ENCODE measurements around the gene CCT2. TPM values are rescaled to one million over a fixed set of nuclear protein-coding genes. Genes with fewer than 3 reads are reported as not detected.

The CCT2 gene
- total RNA-seq, 4 donors from 2014 or later = 45.4 to 164 (median 156) TPM

DNA sequence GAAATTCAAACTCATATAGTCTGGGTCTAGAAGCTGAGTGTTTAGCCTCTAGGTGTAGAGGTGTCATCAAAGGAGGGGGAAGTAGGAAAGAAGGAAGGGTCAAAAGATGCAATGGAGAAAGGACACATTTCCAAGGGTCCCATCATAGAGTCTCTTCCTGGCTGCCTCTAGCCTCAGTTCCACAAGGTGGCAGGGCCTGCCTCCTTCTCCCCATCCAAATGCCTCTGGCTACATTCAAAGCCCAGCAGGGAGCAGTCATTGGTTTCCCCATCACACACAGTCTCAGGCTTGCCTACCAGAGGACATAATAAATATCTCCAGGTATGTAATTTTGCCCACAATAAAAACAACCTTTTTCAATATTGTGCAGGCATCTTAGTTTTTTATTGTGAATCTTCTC, 2.1 kb upstream of the CCT2 start:
- Histone ChIP-seq H3K27ac (no peak overlapping the region), H3K36me3 (peaks cover 0 to 20% (median 15%) of the 10 kb centered on the region in 3 donors), H3K9me3 (no peaks in the 10 kb centered on the region), H3K4me3 (no peak overlapping the region), H3K4me1 (peaks cover 8 to 30% (median 8%) of the 10 kb centered on the region in 3 donors), H3K27me3 (no peaks in the 10 kb centered on the region)
- TF ChIP-seq, protein P1, sequence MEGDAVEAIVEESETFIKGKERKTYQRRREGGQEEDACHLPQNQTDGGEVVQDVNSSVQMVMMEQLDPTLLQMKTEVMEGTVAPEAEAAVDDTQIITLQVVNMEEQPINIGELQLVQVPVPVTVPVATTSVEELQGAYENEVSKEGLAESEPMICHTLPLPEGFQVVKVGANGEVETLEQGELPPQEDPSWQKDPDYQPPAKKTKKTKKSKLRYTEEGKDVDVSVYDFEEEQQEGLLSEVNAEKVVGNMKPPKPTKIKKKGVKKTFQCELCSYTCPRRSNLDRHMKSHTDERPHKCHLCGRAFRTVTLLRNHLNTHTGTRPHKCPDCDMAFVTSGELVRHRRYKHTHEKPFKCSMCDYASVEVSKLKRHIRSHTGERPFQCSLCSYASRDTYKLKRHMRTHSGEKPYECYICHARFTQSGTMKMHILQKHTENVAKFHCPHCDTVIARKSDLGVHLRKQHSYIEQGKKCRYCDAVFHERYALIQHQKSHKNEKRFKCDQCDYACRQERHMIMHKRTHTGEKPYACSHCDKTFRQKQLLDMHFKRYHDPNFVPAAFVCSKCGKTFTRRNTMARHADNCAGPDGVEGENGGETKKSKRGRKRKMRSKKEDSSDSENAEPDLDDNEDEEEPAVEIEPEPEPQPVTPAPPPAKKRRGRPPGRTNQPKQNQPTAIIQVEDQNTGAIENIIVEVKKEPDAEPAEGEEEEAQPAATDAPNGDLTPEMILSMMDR (IDR thresholded peaks at IDR 0.05) = no peak
- no peak for TF ChIP-seq POLR2A (IDR thresholded peaks at IDR 0.05)
- no peak for DNase-seq
- intact Hi-C loops (cut with DNase I) = no loop called here

DNA sequence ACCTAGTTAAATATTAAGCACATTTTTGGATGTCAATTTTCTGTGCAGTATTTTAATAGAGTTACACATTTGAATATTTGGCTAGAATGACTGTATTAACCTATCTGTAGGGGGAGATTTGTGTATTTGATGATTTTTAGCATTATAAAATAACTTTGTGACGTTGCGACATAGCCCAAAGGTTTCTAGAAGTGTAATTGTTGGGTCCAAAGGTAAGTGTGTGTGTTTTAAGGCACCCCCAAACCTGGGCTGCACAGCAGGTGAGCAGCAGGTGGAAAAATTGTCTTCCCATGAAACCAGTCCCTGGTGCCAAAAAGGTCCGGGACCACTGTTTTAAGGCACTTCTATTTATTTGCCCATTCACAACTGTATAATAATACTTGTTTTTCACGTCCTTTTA, 3.3 kb downstream of the CCT2 start:
- no peak for DNase-seq
- whole genome bisulfite sequencing, 2 donors = 93 to 94% methylated on average over 4 of the region's 4 CpGs
- Histone ChIP-seq H3K27me3 (no peaks in the 10 kb centered on the region), H3K27ac (no peak overlapping the region), H3K4me1 (peaks cover 8 to 21% (median 8%) of the 10 kb centered on the region in 3 donors), H3K4me3 (no peak overlapping the region), H3K9me3 (no peaks in the 10 kb centered on the region), H3K36me3 (peaks cover 12 to 73% (median 58%) of the 10 kb centered on the region in 3 donors)
- intact Hi-C loops (cut with DNase I) = no loop called here
- TF ChIP-seq POLR2A (IDR thresholded peaks at IDR 0.05) = no peak
- TF ChIP-seq, protein P1 (IDR thresholded peaks at IDR 0.05) = no peak

DNA sequence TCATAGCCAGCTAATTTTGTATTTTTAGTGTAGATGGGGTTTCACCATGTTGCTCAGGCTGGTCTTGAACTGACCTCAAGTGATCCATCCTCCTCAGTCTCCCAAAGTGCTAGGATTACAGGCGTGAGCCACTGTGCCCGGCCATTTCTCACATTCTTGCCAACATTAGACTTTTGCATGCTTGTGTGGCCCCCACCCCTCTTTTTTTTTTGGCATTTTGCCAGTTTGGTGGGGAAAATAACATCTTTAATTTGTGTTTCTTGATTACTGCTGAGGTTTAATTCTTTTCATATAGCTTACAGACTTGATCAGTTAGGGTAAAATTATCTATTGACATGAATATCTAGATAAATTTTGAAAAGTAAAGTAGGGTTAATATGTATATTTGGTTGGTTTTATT, 3.8 kb downstream of the CCT2 start:
- H3K4me1 ChIP-seq = peaks cover 8 to 21% (median 8%) of the 10 kb centered on the region in 3 donors
- peaks cover 12 to 78% (median 63%) of the 10 kb centered on the region in 3 donors for H3K36me3 ChIP-seq
- no peak overlapping the region for H3K27ac ChIP-seq
- no peak overlapping the region for H3K4me3 ChIP-seq
- DNase-seq = no peak
- TF ChIP-seq, protein P1 (IDR thresholded peaks at IDR 0.05) = no peak
- TF ChIP-seq POLR2A (IDR thresholded peaks at IDR 0.05) = no peak
- intact Hi-C loops (cut with DNase I) = no loop called here
- 78 to 96% methylated on average over 2 of the region's 2 CpGs for WGBS, 2 donors
- no peaks in the 10 kb centered on the region for H3K9me3 ChIP-seq
- H3K27me3 ChIP-seq = no peaks in the 10 kb centered on the region

DNA sequence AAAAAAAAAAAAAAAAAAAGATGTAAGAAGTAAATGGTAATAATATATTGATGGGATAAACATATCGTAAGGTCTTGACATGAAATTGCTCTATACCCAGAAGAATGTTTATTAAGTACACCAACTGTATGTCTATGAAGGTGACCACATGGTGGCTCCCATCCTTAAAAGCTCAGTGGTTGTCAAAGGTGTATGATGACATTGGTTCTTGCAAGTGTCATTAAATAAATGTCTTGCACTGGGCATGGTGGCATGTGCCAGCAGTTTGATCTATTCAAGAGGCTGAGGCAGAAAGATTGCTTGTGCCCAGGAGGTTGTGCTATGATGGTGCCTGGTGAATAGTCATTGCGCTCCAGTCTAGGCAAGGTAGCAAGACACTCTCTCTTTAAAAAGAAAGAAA, 10.4 kb downstream of the CCT2 start:
- Histone ChIP-seq H3K27ac (no peak overlapping the region), H3K36me3 (peaks cover 4 to 100% (median 67%) of the 10 kb centered on the region in 3 donors), H3K4me1 (no peaks in the 10 kb centered on the region), H3K9me3 (no peaks in the 10 kb centered on the region), H3K4me3 (no peak overlapping the region), H3K27me3 (no peaks in the 10 kb centered on the region)
- no peak for TF ChIP-seq POLR2A (IDR thresholded peaks at IDR 0.05)
- TF ChIP-seq, protein P1 (IDR thresholded peaks at IDR 0.05) = no peak
- 97% methylated on average over 2 of the region's 2 CpGs for WGBS, 2 donors
- intact Hi-C loops (cut with DNase I) = no loop called here
- DNase-seq = no peak

DNA sequence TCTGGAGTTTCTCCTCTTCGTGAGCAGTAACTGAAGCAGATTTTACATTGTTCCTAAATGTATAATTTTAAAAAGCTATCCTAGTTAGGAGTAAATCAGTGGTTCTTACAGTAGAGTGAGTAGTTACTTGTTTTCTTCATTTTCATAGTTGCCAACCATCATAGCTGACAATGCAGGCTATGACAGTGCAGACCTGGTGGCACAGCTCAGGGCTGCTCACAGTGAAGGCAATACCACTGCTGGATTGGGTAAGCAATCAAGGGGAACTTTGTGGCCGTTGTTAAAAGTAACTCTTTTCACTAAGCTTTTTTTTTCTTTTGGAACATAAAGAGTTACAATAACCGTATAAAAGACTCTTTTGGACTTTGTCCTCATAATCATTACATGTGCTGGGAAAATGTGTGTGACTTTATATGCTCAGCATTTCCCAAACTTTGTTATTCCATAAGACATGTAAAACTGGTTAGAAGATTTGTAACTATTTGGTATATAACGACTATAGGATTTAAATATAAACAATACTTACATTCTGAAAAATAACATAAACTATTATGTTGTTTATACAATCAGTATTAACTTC, 13.0 kb downstream of the CCT2 start:
- Histone ChIP-seq H3K27ac (no peak overlapping the region), H3K36me3 (peaks cover 4 to 100% (median 59%) of the 10 kb centered on the region in 3 donors), H3K4me1 (no peaks in the 10 kb centered on the region), H3K4me3 (no peak overlapping the region), H3K9me3 (no peaks in the 10 kb centered on the region), H3K27me3 (no peaks in the 10 kb centered on the region)
- DNase-seq = no peak
- TF ChIP-seq POLR2A (IDR thresholded peaks at IDR 0.05) = no peak
- TF ChIP-seq, protein P1 (IDR thresholded peaks at IDR 0.05) = no peak
- intact Hi-C loops (cut with DNase I) = no loop called here
- WGBS, 2 donors = 58 to 67% methylated on average over 4 of the region's 4 CpGs

Data from esophagus squamous epithelium (tissue), 5 donors.